Activated naive CD4-positive, alpha-beta T cell treated with anti-CD3 and anti-CD28 coated beads for 36 hours (primary cell): ENCODE data around the gene KDM6A. TPM values are rescaled to one million over a fixed set of nuclear protein-coding genes. Genes with fewer than 3 reads are reported as not detected.
A peak's percentile ranks its signal among the peaks of the same experiment; 100 is the strongest.
"Not testable (repeated sequence)": the region's sequence is repeated elsewhere in the genome, so short reads cannot be mapped to it uniquely, and the experiment has no call there.

Experiments
- CTCF ChIA-PET: fragments of 350-600 bp; sonication (Branson Sonifier 250); formaldehyde crosslinking; loops from one replicate; lab custom pipeline; 2021; ENCODE audit warnings: antibody characterized with exemption; lab: Charles Lee
- DNase-seq: peaks from one replicate; pipeline ENCODE4 v3.0.0-alpha.2; 2020
- H3K27ac Mint-ChIP-seq: one replicate; pipeline ENCODE4 v1.8.0; 2021; ENCODE audit warnings: mild to moderate bottlenecking, mixed read lengths
- H3K27me3 Mint-ChIP-seq: one replicate; pipeline ENCODE4 v1.8.0; 2021; ENCODE audit warnings: low read depth, mixed read lengths
- H3K36me3 Mint-ChIP-seq: one replicate; pipeline ENCODE4 v1.8.0; 2021; ENCODE audit warnings: low read depth, mixed read lengths
- H3K4me1 Mint-ChIP-seq: one replicate; pipeline ENCODE4 v1.8.0; 2021; ENCODE audit warnings: low read depth, mixed read lengths
- H3K4me3 Mint-ChIP-seq: one replicate; pipeline ENCODE4 v1.8.0; 2021; ENCODE audit warnings: mild to moderate bottlenecking, moderate library complexity, mixed read lengths
- H3K9me3 Mint-ChIP-seq: one replicate; pipeline ENCODE4 v1.8.0; 2021; ENCODE audit warnings: mixed read lengths
- intact Hi-C: fragments of 100-400 bp; cut with micrococcal nuclease; formaldehyde crosslinking; loops from one replicate; pipeline ENCODE4 v1.15.1; 2023
- total RNA-seq, 2 experiments: library from RNA; stranded (reverse); gene quantifications; one replicate each; pipeline ENCODE4 v1.2.3, GENCODE V29; 2021

KDM6A gene
- total RNA-seq, 2 experiments from 2014 or later: 21.5 to 22.5 TPM

DNA sequence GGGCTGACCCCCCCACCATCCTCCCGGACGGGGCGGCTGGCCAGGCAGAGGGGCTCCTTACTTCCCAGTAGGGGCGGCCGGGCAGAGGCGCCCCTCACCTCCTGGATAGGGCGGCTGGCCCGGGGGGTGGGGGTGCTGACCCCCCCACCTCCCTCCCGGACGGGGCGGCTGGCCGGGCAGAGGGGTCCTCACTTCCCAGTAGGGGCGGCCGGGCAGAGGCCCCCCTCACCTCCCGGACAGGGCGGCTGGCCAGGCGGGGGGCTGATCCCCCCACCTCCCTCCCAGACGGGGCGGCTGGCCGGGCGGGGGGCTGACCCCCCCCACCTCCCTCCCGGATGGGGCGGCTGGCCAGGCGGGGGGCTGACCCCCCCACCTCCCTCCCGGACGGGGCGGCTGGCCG lies 167.1 kb downstream of the KDM6A start:
- H3K27ac Mint-ChIP-seq, intact Hi-C loops: not testable (repeated sequence)

DNA sequence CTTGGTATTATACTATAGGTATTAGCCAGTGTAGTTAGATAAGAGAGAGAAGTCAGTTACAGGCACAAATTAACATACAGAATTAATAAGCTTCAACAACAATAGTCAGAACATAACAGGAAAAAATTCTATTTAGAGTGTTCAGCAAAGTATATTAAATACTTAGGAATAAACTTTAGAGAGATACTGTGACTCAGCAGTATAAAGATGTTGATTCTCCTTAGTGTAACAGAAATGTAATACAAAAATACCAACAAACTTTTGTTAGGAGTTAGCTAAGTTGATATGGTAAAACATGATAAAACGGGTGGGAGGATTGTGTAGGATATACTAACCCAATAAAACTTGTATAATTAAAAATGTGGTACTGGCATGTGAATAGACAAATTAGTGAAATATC lies 173.4 kb downstream of the KDM6A start:
- intact Hi-C loops: no loop called here
- H3K36me3 Mint-ChIP-seq: peaks cover 6% of the 10 kb centered on the region
- H3K4me3 Mint-ChIP-seq: no peak overlapping the region
- no peak overlapping the region for H3K27ac Mint-ChIP-seq
- H3K9me3 Mint-ChIP-seq: no peaks in the 10 kb centered on the region
- no peaks in the 10 kb centered on the region for H3K27me3 Mint-ChIP-seq
- H3K4me1 Mint-ChIP-seq: peaks cover 8% of the 10 kb centered on the region
- DNase-seq: no peak
- CTCF ChIA-PET: no interaction called here

More for the DNA sequence above, 167.1 kb downstream of the KDM6A start:
- DNase-seq, H3K9me3 Mint-ChIP-seq, H3K4me3 Mint-ChIP-seq, H3K4me1 Mint-ChIP-seq, H3K27me3 Mint-ChIP-seq, CTCF ChIA-PET: not testable (repeated sequence)
- peaks cover 11% of the 10 kb centered on the region for H3K36me3 Mint-ChIP-seq

DNA sequence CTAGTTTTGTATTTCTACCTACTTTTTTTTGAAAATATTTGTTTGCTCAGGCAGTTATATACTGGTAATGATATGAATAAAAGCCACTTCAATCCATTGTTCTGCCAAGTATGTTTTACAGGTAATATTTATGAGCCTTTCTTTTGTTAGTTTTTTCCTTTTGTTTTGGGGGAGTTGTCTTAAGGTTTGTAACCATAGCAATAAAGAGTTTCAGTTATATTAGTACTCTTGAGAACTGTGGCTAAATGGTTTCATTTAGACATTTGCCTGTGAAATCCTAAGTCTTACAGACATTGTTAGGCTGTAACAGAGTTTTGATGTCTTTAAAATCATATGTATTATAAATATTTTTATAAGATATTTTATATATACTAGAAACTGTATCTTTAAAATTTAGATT lies 177.6 kb downstream of the KDM6A start:
- Mint-ChIP-seq H3K27me3 (no peaks in the 10 kb centered on the region), H3K9me3 (no peaks in the 10 kb centered on the region), H3K36me3 (peaks cover 3% of the 10 kb centered on the region), H3K4me1 (peaks cover 8% of the 10 kb centered on the region), H3K4me3 (no peak overlapping the region), H3K27ac (no peak overlapping the region)
- no peak for DNase-seq
- intact Hi-C loops: no loop called here
- CTCF ChIA-PET: no interaction called here

DNA sequence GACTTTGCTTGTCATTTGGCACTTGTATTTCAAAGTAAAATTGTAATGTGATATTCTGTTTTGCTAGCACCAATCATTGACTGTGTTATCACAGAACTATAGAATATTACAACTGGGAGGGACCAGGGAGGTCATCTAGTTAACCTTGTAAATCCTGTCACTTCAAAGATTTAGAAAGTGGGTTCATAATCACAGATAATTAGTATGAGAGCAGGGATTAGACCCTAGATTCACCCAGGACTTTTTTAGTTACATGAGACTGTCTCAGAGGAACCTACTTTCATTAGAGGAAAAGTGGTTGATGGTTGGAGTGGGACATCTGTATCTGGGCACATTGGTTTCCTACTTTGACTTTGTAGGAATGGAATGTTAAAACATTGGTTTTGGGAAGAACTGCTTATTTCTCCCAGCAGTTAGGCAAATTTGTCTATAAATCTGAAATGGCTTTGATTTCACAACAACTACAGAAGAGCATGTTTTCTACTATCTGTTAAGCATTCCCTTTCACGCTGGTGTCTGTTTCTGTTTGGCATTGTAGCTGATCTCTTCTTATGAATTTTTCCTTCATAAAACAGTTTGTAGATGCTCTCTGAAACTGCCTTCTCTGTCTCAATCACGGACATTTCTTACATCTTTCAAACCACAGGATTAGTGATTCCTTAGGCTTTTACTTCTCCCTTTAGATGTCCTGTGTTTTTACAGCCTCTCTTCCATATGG lies 183.6 kb downstream of the KDM6A start:
- Mint-ChIP-seq H3K27ac (no peak overlapping the region), H3K4me1 (peaks cover 3% of the 10 kb centered on the region), H3K36me3 (peaks cover 2% of the 10 kb centered on the region), H3K9me3 (no peaks in the 10 kb centered on the region), H3K4me3 (no peak overlapping the region), H3K27me3 (no peaks in the 10 kb centered on the region)
- intact Hi-C loops: no loop called here
- no peak for DNase-seq
- CTCF ChIA-PET: no interaction called here

DNA sequence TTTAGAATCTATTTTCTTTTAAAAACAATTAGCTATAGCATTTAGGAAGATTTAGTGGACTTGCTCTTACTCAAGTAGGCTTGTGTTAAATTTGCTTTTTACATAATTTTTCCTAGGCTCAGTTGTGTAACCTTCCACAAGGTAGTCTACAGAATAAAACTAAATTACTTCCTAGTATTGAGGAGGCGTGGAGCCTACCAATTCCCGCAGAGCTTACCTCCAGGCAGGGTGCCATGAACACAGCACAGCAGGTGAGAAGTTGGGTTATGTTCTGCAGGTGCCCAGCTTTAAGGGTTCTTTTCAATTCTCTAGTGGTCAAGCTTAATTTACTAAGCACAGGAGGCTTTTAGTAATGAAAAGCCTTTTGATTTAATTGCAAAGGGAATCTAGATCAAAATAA lies 186.9 kb downstream of the KDM6A start:
- intact Hi-C loops, H3K9me3 Mint-ChIP-seq, H3K27me3 Mint-ChIP-seq, H3K27ac Mint-ChIP-seq, DNase-seq, H3K4me1 Mint-ChIP-seq, CTCF ChIA-PET, H3K4me3 Mint-ChIP-seq: not testable (repeated sequence)
- peaks cover 14% of the 10 kb centered on the region for H3K36me3 Mint-ChIP-seq

DNA sequence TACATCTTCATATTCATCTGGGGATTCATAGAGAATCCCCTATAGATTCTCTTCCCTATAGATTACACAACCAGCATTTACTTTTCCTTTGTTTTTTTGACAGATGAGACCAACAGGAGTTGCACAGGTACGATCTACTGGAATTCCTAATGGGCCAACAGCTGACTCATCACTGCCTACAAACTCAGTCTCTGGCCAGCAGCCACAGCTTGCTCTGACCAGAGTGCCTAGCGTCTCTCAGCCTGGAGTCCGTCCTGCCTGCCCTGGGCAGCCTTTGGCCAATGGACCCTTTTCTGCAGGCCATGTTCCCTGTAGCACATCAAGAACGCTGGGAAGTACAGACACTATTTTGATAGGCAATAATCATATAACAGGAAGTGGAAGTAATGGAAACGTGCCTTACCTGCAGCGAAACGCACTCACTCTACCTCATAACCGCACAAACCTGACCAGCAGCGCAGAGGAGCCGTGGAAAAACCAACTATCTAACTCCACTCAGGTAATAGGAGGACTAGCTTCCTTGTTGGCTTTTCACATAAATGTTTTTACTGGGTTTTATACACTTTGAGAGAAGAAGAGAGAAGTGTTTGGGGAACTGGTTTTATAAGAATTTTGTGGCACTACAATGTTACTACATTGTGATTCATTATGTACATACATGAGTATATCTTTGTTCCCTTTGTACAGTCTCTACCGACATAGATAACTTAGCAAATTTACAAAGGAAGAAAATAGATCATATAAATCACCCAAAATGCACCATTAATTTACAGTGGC lies 190.5 kb downstream of the KDM6A start:
- no peak overlapping the region for H3K4me3 Mint-ChIP-seq
- intact Hi-C loops: no loop called here
- no peaks in the 10 kb centered on the region for H3K9me3 Mint-ChIP-seq
- no peak for DNase-seq
- no peak overlapping the region for H3K27ac Mint-ChIP-seq
- H3K27me3 Mint-ChIP-seq: no peaks in the 10 kb centered on the region
- CTCF ChIA-PET: no interaction called here
- H3K4me1 Mint-ChIP-seq: peaks cover 17% of the 10 kb centered on the region
- peaks cover 25% of the 10 kb centered on the region for H3K36me3 Mint-ChIP-seq

DNA sequence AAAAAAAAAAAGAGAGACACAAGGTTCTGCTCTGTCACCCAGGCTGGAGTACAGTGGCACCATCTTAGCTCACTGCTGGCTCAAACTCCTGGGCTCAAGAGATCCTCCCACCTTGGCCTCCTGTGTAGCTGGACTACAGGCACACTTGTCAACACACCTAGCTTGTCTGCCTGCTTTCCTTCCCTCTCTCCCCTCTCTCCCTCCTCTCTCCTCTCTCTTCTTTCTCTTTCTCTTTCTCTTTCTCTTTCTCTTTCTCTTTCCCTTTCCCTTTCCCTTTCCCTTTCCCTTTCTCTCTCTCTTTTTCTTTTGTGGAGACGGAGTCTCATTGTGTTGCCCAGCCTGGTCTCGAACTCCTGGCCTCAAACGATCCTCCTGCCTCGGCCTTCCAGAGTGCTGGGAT lies 195.6 kb downstream of the KDM6A start:
- H3K4me1 Mint-ChIP-seq: peaks cover 48% of the 10 kb centered on the region
- peaks cover 2% of the 10 kb centered on the region for H3K9me3 Mint-ChIP-seq
- CTCF ChIA-PET: no interaction called here
- H3K4me3 Mint-ChIP-seq: peak overlapping the region; percentile 41
- H3K36me3 Mint-ChIP-seq: peaks cover 35% of the 10 kb centered on the region
- H3K27me3 Mint-ChIP-seq: no peaks in the 10 kb centered on the region
- H3K27ac Mint-ChIP-seq: peak overlapping the region; percentile 76
- DNase-seq: no peak
- intact Hi-C loops: no loop called here

DNA sequence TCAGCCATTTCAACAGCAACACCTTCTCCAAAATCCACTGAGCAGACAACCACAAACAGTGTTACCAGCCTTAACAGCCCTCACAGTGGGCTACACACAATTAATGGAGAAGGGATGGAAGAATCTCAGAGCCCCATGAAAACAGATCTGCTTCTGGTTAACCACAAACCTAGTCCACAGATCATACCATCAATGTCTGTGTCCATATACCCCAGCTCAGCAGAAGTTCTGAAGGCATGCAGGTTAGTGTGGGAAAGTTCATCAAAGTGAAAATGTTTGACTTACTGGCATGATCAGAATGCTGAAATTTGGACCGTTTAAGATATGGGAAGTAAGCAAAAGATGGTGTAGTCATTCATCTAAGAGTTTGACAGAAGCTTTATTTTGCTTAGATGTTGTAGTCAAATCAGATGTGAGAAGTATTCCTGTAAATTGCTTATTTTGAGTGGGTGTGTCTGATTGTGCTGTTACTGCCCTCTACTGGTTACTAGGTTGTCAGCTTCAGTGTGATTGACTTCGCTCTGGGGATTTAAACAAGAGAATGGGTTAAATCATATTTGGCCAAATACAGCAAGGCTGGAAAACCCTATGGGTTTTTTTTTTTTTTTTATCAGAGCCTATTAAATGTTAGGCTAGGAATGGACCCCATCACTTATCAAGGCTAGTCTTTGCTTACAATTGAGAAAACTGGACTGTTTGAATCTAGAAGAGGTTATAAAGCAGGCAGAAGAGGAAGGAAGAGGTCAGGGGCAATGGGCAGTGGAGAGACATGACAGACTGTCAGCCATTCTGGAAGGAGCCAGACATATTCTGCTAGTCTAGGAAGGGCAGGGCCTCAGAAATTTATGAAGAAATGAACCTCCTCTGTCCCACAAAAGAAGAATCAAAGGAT lies 197.4 kb downstream of the KDM6A start:
- Mint-ChIP-seq H3K4me3 (peak overlapping the region; percentile 39), H3K27ac (peak overlapping the region; percentile 80), H3K27me3 (no peaks in the 10 kb centered on the region), H3K36me3 (peaks cover 24% of the 10 kb centered on the region), H3K9me3 (peaks cover 2% of the 10 kb centered on the region), H3K4me1 (peaks cover 54% of the 10 kb centered on the region)
- intact Hi-C loops: loop anchor here (1.0 to 10.0 kb wide), 4 partner anchors 73 to 816 kb away; no protein-coding TSS in a partner anchor
- peak; percentile 16 for DNase-seq
- CTCF ChIA-PET: interaction anchor here (0.6 to 0.9 kb wide), 6 partner anchors 8 to 595 kb away, joined by 3 to 4 read pairs (median 3); no protein-coding TSS in a partner anchor

DNA sequence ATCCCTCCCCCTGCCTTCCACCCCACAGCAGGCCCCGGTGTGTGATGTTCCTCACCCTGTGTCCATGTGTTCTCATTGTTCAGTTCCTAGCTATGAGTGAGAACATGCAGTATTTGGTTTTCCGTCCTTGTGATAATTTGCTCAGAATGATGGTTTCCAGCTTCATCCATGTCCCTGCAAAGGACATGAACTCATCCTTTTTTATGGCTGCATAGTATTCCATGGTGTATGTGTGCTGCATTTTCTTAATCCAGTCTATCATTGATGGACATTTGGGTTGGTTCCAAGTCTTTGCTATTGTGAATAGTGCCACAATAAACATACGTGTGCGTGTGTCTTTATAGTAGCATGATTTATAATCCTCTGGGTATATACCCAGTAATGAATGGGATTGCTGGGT lies 200.0 kb downstream of the KDM6A start:
- intact Hi-C loops: loop anchor here (5.0 to 10.0 kb wide), 3 partner anchors 76 to 818 kb away; no protein-coding TSS in a partner anchor
- H3K9me3 Mint-ChIP-seq, DNase-seq, H3K4me3 Mint-ChIP-seq, H3K27me3 Mint-ChIP-seq, CTCF ChIA-PET, H3K27ac Mint-ChIP-seq: not testable (repeated sequence)
- Mint-ChIP-seq H3K36me3 (peaks cover 22% of the 10 kb centered on the region), H3K4me1 (peaks cover 59% of the 10 kb centered on the region)

DNA sequence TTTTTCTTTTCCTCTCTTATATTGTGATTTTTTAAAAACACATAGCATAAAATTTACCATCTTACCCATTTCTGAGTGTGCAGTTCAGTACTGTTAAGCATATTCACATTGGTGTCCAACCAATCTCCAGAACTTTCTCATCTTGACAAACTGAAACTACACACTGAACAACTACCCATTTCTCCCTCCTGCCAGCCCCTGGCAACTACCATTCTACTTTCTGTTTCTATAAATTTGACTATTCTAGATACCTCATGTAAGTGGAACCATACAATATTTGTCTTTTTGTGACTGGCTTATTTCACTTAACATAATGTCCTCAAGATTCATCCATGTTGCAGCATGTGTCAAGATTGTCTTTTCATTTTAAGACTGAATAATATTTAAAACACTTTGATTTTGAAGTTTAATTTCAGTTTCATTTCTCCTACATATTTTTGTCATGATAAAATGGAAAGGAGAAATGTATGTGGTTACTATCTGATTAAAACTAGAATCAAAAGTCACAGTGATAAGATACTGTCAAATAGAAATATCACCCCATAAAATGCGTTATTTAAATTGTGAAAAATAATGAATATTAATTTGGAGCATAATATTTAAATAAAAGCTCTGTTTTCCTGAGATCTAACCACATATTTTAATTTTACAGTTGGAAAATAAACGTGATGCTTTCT lies 204.9 kb downstream of the KDM6A start:
- Mint-ChIP-seq H3K27me3 (no peaks in the 10 kb centered on the region), H3K4me3 (peak overlapping the region; percentile 22), H3K27ac (peak overlapping the region; percentile 70), H3K36me3 (peaks cover 15% of the 10 kb centered on the region), H3K4me1 (peaks cover 38% of the 10 kb centered on the region), H3K9me3 (peaks cover 2% of the 10 kb centered on the region)
- peak; percentile 10 for DNase-seq
- CTCF ChIA-PET: no interaction called here
- intact Hi-C loops: loop anchor here (10.0 kb wide), 1 partner anchor 823 kb away; no protein-coding TSS in a partner anchor

DNA sequence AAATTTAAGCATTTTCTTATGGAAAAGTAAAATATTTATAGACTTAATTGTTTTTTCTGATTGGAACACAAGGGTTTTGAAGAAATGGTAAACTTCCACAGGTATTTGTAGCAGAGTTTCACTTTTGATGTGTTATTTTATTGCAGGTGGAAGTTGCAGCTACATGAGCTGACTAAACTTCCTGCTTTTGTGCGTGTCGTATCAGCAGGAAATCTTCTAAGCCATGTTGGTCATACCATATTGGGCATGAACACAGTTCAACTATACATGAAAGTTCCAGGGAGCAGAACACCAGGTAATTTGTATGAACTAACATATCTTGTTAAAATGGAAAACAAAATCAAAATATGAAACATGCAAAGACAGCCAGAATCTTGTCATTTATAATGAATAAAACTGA lies 210.3 kb downstream of the KDM6A start:
- Mint-ChIP-seq H3K36me3 (peaks cover 15% of the 10 kb centered on the region), H3K9me3 (no peaks in the 10 kb centered on the region), H3K27me3 (no peaks in the 10 kb centered on the region), H3K4me3 (no peak overlapping the region), H3K4me1 (peaks cover 6% of the 10 kb centered on the region), H3K27ac (no peak overlapping the region)
- intact Hi-C loops: no loop called here
- DNase-seq: no peak
- CTCF ChIA-PET: no interaction called here
